Activated T-helper 1 cell treated with anti-CD3 and anti-CD28 coated beads, Interleukin-2, amount 50 U/mL, for 16 hours (primary cell): ENCODE measurements around the gene ERBB3.
A peak's percentile ranks its signal among the peaks of the same experiment; 100 is the strongest.
"Not testable (repeated sequence)": the region's sequence is repeated elsewhere in the genome, so short reads cannot be mapped to it uniquely, and the experiment has no call there.

Source experiments
- DNase-seq, 2 donors: peaks; one replicate each; pipeline ENCODE4 v3.0.0-alpha.2; 2020; ENCODE audit warnings: low read depth in 1 of 2, low spot score in 1 of 2

ERBB3 gene

GRCh38 chr12:56110571-56110970 lies 30.6 kb downstream of the ERBB3 start:
- no peak for DNase-seq

- no peak for DNase-seq
Measured at GRCh38 chr12:56114084-56114483, 34.1 kb downstream of the ERBB3 start.

GRCh38 chr12:56115329-56115728 lies 35.4 kb downstream of the ERBB3 start:
- no peak for DNase-seq

- DNase-seq = peak; percentile 88 to 89
Measured at GRCh38 chr12:56116267-56117081, 36.5 kb downstream of the ERBB3 start, which contains the start of gene RPL41. RPL41 (plus strand) TSS chr12:56116633.

- not testable (repeated sequence) for DNase-seq
Measured at GRCh38 chr12:56117082-56117706, 37.2 kb downstream of the ERBB3 start.

- DNase-seq = peak; percentile 89 to 96
Measured at GRCh38 chr12:56117778-56118687, 38.1 kb downstream of the ERBB3 start, which contains the start of gene ZC3H10. ZC3H10 (plus strand) TSS chr12:56118266; CDS start chr12:56120563, 2,297 bp downstream.

GRCh38 chr12:56118688-56119357 lies 38.9 kb downstream of the ERBB3 start:
- no peak for DNase-seq

- DNase-seq = peak in 1 of 2 donors; percentile 30
Measured at GRCh38 chr12:56119361-56119796, 39.4 kb downstream of the ERBB3 start.

GRCh38 chr12:56120158-56120846 lies 40.3 kb downstream of the ERBB3 start:
- DNase-seq = no peak

GRCh38 chr12:56121204-56121870 lies 41.4 kb downstream of the ERBB3 start:
- no peak for DNase-seq

GRCh38 chr12:56122637-56123036 lies 42.7 kb downstream of the ERBB3 start:
- no peak for DNase-seq

GRCh38 chr12:56124133-56124532 lies 44.2 kb downstream of the ERBB3 start:
- DNase-seq = no peak

GRCh38 chr12:56126732-56127239 lies 46.8 kb downstream of the ERBB3 start:
- no peak for DNase-seq

GRCh38 chr12:56127485-56127887 lies 47.5 kb downstream of the ERBB3 start:
- DNase-seq = no peak

- peak; percentile 88 to 93 for DNase-seq
Measured at GRCh38 chr12:56127888-56128669, 48.1 kb downstream of the ERBB3 start, which contains the start of gene ESYT1. ESYT1 (plus strand) TSS chr12:56128267; CDS start chr12:56128320, 53 bp downstream.

- no peak for DNase-seq
Measured at GRCh38 chr12:56128670-56129205, 48.8 kb downstream of the ERBB3 start.

GRCh38 chr12:56129206-56129941 lies 49.4 kb downstream of the ERBB3 start:
- peak; percentile 51 to 56 for DNase-seq
